SK-N-SH (cell line): ENCODE data around the gene UBD. TPM values are rescaled to one million over a fixed set of nuclear protein-coding genes. Genes with fewer than 3 reads are reported as not detected.

Experiments used
- CTCF ChIA-PET: fragments of 300-600, 350-600 bp; formaldehyde crosslinking; extraction: SDS; loops from one replicate; lab custom pipeline; 2021; lab: Yijun Ruan, JAX
- POLR2A ChIA-PET: fragments of 350-600 bp; sonication (Branson Sonifier 250); formaldehyde crosslinking; extraction: SDS; loops from one replicate; lab custom pipeline; 2020; ENCODE audit warnings: antibody characterized with exemption, inconsistent platforms; lab: Yijun Ruan, JAX
- DNase-seq: peaks from one replicate; pipeline ENCODE4 v3.0.0; 2012
- H2AFZ ChIP-seq: fragments of 200-600 bp; sonication (generic); 2 replicates; pipeline ENCODE4 v1.8.1; 2016; ENCODE audit warnings: antibody characterized with exemption, mild to moderate bottlenecking, low read depth
- H3F3A ChIP-seq: fragments of 200-600 bp; sonication (generic); replicated peaks from 2 replicates; pipeline ENCODE3; 2016; ENCODE audit warnings: antibody characterized with exemption, mild to moderate bottlenecking; ENCODE audit not compliant: insufficient read depth
- H3K27ac ChIP-seq, 2 experiments: fragments of 200-500 bp in 1 of 2; fragments of 200-600 bp in 1 of 2; sonication (Bioruptor generic) in 1 of 2; sonication (generic), shearing (Covaris generic) in 1 of 2; 2 replicates each; pipeline versions ENCODE4 v1.5.1 to v1.6.1; 2014 to 2016; ENCODE audit warnings: low read depth in 2 of 2, inconsistent platforms in 1 of 2, low read length in 1 of 2, mild to moderate bottlenecking in 1 of 2, mixed read lengths in 1 of 2
- H3K27me3 ChIP-seq: fragments of 200-600 bp; sonication (generic), shearing (Covaris generic); 2 replicates; pipeline ENCODE4 v1.6.1; 2016; ENCODE audit warnings: mixed run types; ENCODE audit not compliant: insufficient read depth
- H3K36me3 ChIP-seq, 2 experiments: fragments of 200-500 bp in 1 of 2; fragments of 200-600 bp in 1 of 2; sonication (Bioruptor generic) in 1 of 2; sonication (generic) in 1 of 2; replicated peaks in 1 of 2; 2 replicates each; pipeline versions ENCODE3 to v1.5.1; 2014 to 2016; ENCODE audit warnings: low read length in 1 of 2, mild to moderate bottlenecking in 1 of 2; ENCODE audit not compliant: insufficient read depth in 2 of 2, control insufficient read depth in 1 of 2
- H3K4me1 ChIP-seq, 2 experiments: fragments of 200-500 bp in 1 of 2; fragments of 200-600 bp in 1 of 2; sonication (Bioruptor generic) in 1 of 2; sonication (generic), shearing (Covaris generic) in 1 of 2; 2 replicates each; pipeline versions ENCODE4 v1.5.1 to v1.6.1; 2014 to 2016; ENCODE audit warnings: low read depth in 1 of 2, low read length in 1 of 2, mixed run types in 1 of 2; ENCODE audit not compliant: insufficient read depth in 2 of 2, control insufficient read depth in 1 of 2
- H3K4me2 ChIP-seq: fragments of 200-600 bp; sonication (generic), shearing (Covaris generic); 2 replicates; pipeline ENCODE4 v1.6.1; 2017; ENCODE audit warnings: mixed run types
- H3K4me3 ChIP-seq, 2 experiments: fragments of 200-500 bp in 1 of 2; fragments of 200-600 bp in 1 of 2; sonication (Bioruptor generic) in 1 of 2; sonication (generic), shearing (Covaris generic) in 1 of 2; 2 replicates each; pipeline versions ENCODE4 v1.5.1 to v1.8.1; 2014 to 2016; ENCODE audit warnings: low read depth in 2 of 2, inconsistent platforms in 1 of 2, low read length in 1 of 2, mild to moderate bottlenecking in 1 of 2, mixed read lengths in 1 of 2, moderate library complexity in 1 of 2
- H3K79me2 ChIP-seq: fragments of 200-600 bp; sonication (generic); 2 replicates; pipeline ENCODE4 v1.8.1; 2017; ENCODE audit warnings: mild to moderate bottlenecking; ENCODE audit not compliant: insufficient read depth
- H3K9ac ChIP-seq: fragments of 200-600 bp; sonication (generic); 2 replicates; pipeline ENCODE4 v1.6.1; 2017; ENCODE audit warnings: mixed run types
- H3K9me2 ChIP-seq: fragments of 200-600 bp; sonication (generic); 2 replicates; pipeline ENCODE4 v1.6.1; 2017; ENCODE audit warnings: mixed run types
- H3K9me3 ChIP-seq: fragments of 200-600 bp; sonication (generic); 2 replicates; pipeline ENCODE4 v1.6.1; 2017; ENCODE audit warnings: mixed run types, mild to moderate bottlenecking, moderate library complexity
- H4K20me1 ChIP-seq: fragments of 200-600 bp; sonication (generic); 2 replicates; pipeline ENCODE4 v1.6.1; 2017; ENCODE audit warnings: mild to moderate bottlenecking, mixed run types; ENCODE audit not compliant: insufficient read depth
- CHD2 ChIP-seq: fragments of 150-350 bp; IDR thresholded peaks from 2 replicates; pipeline ENCODE4 v1.6.1; 2018; ENCODE audit warnings: low read length; ENCODE audit not compliant: partially characterized antibody
- FOXJ3 ChIP-seq: sonication (generic); formaldehyde crosslinking; IDR thresholded peaks from 2 replicates; pipeline ENCODE4 v1.5.1; 2020; ENCODE audit warnings: mild to moderate bottlenecking, missing genetic modification reagents
- GABPA ChIP-seq: IDR thresholded peaks from 2 replicates; pipeline ENCODE4 v1.4.0; 2012; ENCODE audit warnings: low read depth, mild to moderate bottlenecking
- JUND ChIP-seq: IDR thresholded peaks from 2 replicates; pipeline ENCODE4 v1.4.0; 2012
- MAX ChIP-seq: IDR thresholded peaks from 2 replicates; pipeline ENCODE4 v1.4.0; 2012; ENCODE audit warnings: low read depth
- MEF2A ChIP-seq: IDR thresholded peaks from 2 replicates; pipeline ENCODE4 v1.4.0; 2012; ENCODE audit warnings: low read depth, borderline replicate concordance
- MXI1 ChIP-seq: IDR thresholded peaks from 2 replicates; pipeline ENCODE4 v1.6.1; 2012; ENCODE audit warnings: mild to moderate bottlenecking, low read depth, low read length, improper control_type of control experiment
- NFIC ChIP-seq: IDR thresholded peaks from 2 replicates; pipeline ENCODE4 v1.4.0; 2012; ENCODE audit warnings: borderline replicate concordance
- POLR2AphosphoS5 ChIP-seq: IDR thresholded peaks from 2 replicates; pipeline ENCODE4 v1.6.1; 2012; ENCODE audit warnings: low read depth, low read length
- RAD21 ChIP-seq: IDR thresholded peaks from 2 replicates; pipeline ENCODE4 v1.6.1; 2012; ENCODE audit warnings: mild to moderate bottlenecking, low read length
- RCOR1 ChIP-seq: fragments of 150-350 bp; IDR thresholded peaks from 2 replicates; pipeline ENCODE4 v1.6.1; 2017; ENCODE audit warnings: antibody characterized with exemption, low read length
- RFX5 ChIP-seq: IDR thresholded peaks from 2 replicates; pipeline ENCODE4 v1.6.1; 2012; ENCODE audit warnings: mild to moderate bottlenecking, improper control_type of control experiment, low read length
- SIN3A ChIP-seq: IDR thresholded peaks from 2 replicates; pipeline ENCODE4 v1.6.1; 2012; ENCODE audit warnings: low read depth, mild to moderate bottlenecking, low read length, moderate library complexity, borderline replicate concordance
- TCF12 ChIP-seq: IDR thresholded peaks from 2 replicates; pipeline ENCODE4 v1.4.0; 2012
- USF2 ChIP-seq: fragments of 150-350 bp; IDR thresholded peaks from 2 replicates; pipeline ENCODE4 v1.6.1; 2017; ENCODE audit warnings: antibody characterized with exemption, low read length, low read depth, borderline replicate concordance
- WGBS: methylation state at CpG from one replicate; pipeline ENCODE4 v1.1.6; 2017; ENCODE audit warnings: low lambda C conversion rate; 5-methylcytosine and 5-hydroxymethylcytosine counted together
- polyA plus RNA-seq, 3 experiments: library from polyadenylated mRNA; depleted of rRNA; stranded (reverse); fragments of >200 nt; gene quantifications; 2 replicates each; pipeline ENCODE4 v1.2.3, GENCODE V29; 2012

The UBD gene
- polyA plus RNA-seq, 1 of the 3 experiments (the other 2 are of a cell fraction) = not detected

- TF ChIP-seq MXI1 = no peak
- no peak for TF ChIP-seq JUND
- no peak for TF ChIP-seq POLR2AphosphoS5
- no peak for TF ChIP-seq RCOR1
- no peak for TF ChIP-seq FOXJ3 (CRISPR knock-in tag)
- TF ChIP-seq RFX5 = no peak
- no peak for TF ChIP-seq TCF12
- TF ChIP-seq SIN3A = no peak
- TF ChIP-seq USF2 = no peak
- no peak for TF ChIP-seq MEF2A
- no peak for TF ChIP-seq MAX
- no peak for TF ChIP-seq RAD21
- TF ChIP-seq CHD2 = no peak
- TF ChIP-seq GABPA = no peak
- no peak for TF ChIP-seq NFIC
- no peaks in the 10 kb centered on the region for H3F3A ChIP-seq
- H3K9ac ChIP-seq = no peak overlapping the region
- no peaks in the 10 kb centered on the region for H3K4me1 ChIP-seq
- no peak overlapping the region for H3K4me2 ChIP-seq
- H3K9me2 ChIP-seq = no peaks in the 10 kb centered on the region
- ChIA-PET CTCF (no interaction called here), POLR2A (no interaction called here)
- no peaks in the 10 kb centered on the region for H4K20me1 ChIP-seq
- no peak overlapping the region for H3K27ac ChIP-seq
- H3K27me3 ChIP-seq = peaks cover 34% of the 10 kb centered on the region; the same call in 1 of the 2 replicates
- no peaks in the 10 kb centered on the region for H3K79me2 ChIP-seq
- no peaks in the 10 kb centered on the region for H3K9me3 ChIP-seq
- H2AFZ ChIP-seq = no peak overlapping the region
- no peak overlapping the region for H3K4me3 ChIP-seq
- no peak for DNase-seq
- peaks cover 0 to 4% of the 10 kb centered on the region in 2 experiments for H3K36me3 ChIP-seq
- 2% methylated on average over 7 of the region's 8 CpGs for WGBS
These were observed 38.4 kb downstream of the UBD start for GRCh38 chr6:29521006-29521680.

GRCh38 chr6:29520232-29520631 lies 39.3 kb downstream of the UBD start:
- CTCF ChIA-PET = no interaction called here
- TF ChIP-seq NFIC = no peak
- TF ChIP-seq, all 33 proteins: peak for 0
- Histone ChIP-seq H3K9me3 (no peaks in the 10 kb centered on the region), H2AFZ (no peak overlapping the region), H3K9me2 (no peaks in the 10 kb centered on the region), H3K9ac (no peak overlapping the region), H3K79me2 (no peaks in the 10 kb centered on the region), H3K4me2 (no peak overlapping the region), H3K4me1 (no peaks in the 10 kb centered on the region), H3K27ac (no peak overlapping the region), H3F3A (no peaks in the 10 kb centered on the region), H4K20me1 (no peaks in the 10 kb centered on the region), H3K27me3 (peaks cover 30% of the 10 kb centered on the region; the same call in 1 of the 2 replicates), H3K4me3 (no peak overlapping the region), H3K36me3 (peaks cover 0 to 4% of the 10 kb centered on the region in 2 experiments)
- no peak for DNase-seq
- 12% methylated on average over 4 of the region's 4 CpGs for WGBS
- POLR2A ChIA-PET = no interaction called here
